Measurements from ENCODE around the gene TRAK1. TPM values are rescaled to one million over a fixed set of nuclear protein-coding genes. Genes with fewer than 3 reads are reported as not detected.

Gene TRAK1
- total and polyA plus RNA-seq, 7 experiments from 2014 or later, result 4.8 to 30.4 (median 13.9) TPM

DNA sequence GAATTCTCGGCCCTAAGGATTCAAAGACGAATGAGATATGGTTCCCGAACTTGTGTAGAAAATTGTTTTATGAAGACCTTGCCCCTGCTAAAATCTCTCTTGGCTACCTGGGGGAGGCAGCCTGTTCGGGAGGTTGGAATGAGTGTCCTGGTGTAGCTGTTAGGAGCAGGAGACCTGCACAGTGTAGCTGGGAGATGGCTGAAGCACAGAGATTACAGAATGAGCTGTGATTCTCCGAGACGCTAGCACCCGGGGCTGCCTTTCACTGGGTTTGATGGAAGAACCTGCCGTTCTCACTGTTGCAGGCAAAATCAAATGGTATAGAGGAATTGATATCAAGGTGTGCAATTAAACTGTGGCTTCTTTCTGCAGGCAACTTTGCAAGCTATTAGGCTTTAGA lies 68.0 kb downstream of the TRAK1 start:
- intact Hi-C loops (cut with micrococcal nuclease), result no loop called here
- no peak for DNase-seq
- Histone ChIP-seq H3K4me1 (ENCODE audit: control insufficient read depth in 2 of 2, insufficient read depth in 2 of 2, low read length in 2 of 2) (peaks cover 6 to 16% of the 10 kb centered on the region in 2 donors), H3K9me3 (ENCODE audit: control insufficient read depth in 2 of 3, low read length in 3 of 3) (no peaks in the 10 kb centered on the region), H3K36me3 (ENCODE audit: control insufficient read depth in 2 of 3, insufficient read depth in 3 of 3, low read length in 3 of 3) (no peaks in the 10 kb centered on the region), H3K4me3 (ENCODE audit: low read length) (no peak overlapping the region), H3K27ac (ENCODE audit: low read depth, low read length) (peak overlapping the region; percentile 42), H3K27me3 (ENCODE audit: control insufficient read depth in 2 of 2, insufficient read depth in 2 of 2, low read length in 2 of 2) (no peaks in the 10 kb centered on the region)
- CTCF ChIA-PET, result interaction anchor here (1.0 kb wide), 1 partner anchor 32 kb away, joined by 3 read pairs; no protein-coding TSS in a partner anchor
- H3K4me3 Mint-ChIP-seq, result peak overlapping the region in 9 of 10 donors; percentile 29 to 87 (median 66)
- H3K36me3 Mint-ChIP-seq, result peaks cover 0 to 8% (median 4%) of the 10 kb centered on the region in 5 donors
- POLR2A ChIA-PET, result no interaction called here
- peak overlapping the region in 5 of 9 donors; percentile 1 to 91 (median 57) for H3K27ac Mint-ChIP-seq
- H3K27me3 Mint-ChIP-seq, result no peaks in the 10 kb centered on the region
- H3K9me3 Mint-ChIP-seq, result no peaks in the 10 kb centered on the region
- peaks cover 23 to 53% (median 38%) of the 10 kb centered on the region in 7 donors for H3K4me1 Mint-ChIP-seq
- ATAC-seq, result no peak

DNA sequence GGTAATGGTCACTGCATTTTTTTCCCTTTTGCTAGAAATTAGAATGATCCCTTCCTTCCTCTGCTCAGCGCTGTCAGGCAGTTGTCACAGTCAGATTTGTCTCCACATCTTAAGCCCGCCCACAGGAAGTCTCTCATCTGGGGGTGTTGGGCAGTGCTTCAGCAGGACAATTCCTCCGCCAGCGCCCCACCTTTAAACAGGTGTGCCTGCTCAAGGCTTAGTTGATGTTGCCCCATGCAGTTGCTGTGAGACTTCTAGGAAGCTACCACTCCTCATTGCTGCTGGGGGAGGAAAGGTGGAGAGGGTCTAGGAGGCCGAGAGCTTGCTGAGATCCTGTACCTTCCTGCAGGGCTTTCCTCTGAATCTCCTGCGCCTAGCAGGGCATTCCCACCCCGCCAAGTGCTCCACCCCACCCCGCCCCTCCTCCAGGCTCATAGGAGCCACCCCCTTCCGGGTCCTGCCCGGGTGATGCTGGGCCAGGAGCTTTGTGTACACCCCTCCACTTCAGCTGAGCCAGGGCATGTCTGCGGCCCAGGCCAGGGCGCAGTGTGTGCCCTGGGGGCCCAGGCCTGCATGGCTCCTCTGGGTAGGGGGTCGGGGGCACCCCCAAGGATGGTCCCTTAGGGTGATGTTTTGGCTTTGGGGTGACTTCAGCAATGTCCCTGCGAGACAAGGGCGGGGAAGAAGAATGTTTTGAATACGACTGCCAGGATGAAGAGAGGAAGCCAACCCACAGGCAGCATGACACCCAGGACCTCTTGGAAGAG lies 68.7 kb downstream of the TRAK1 start:
- intact Hi-C loops (cut with micrococcal nuclease), result no loop called here
- peaks cover 24 to 52% (median 40%) of the 10 kb centered on the region in 7 donors for H3K4me1 Mint-ChIP-seq
- H3K9me3 Mint-ChIP-seq, result no peaks in the 10 kb centered on the region

DNA sequence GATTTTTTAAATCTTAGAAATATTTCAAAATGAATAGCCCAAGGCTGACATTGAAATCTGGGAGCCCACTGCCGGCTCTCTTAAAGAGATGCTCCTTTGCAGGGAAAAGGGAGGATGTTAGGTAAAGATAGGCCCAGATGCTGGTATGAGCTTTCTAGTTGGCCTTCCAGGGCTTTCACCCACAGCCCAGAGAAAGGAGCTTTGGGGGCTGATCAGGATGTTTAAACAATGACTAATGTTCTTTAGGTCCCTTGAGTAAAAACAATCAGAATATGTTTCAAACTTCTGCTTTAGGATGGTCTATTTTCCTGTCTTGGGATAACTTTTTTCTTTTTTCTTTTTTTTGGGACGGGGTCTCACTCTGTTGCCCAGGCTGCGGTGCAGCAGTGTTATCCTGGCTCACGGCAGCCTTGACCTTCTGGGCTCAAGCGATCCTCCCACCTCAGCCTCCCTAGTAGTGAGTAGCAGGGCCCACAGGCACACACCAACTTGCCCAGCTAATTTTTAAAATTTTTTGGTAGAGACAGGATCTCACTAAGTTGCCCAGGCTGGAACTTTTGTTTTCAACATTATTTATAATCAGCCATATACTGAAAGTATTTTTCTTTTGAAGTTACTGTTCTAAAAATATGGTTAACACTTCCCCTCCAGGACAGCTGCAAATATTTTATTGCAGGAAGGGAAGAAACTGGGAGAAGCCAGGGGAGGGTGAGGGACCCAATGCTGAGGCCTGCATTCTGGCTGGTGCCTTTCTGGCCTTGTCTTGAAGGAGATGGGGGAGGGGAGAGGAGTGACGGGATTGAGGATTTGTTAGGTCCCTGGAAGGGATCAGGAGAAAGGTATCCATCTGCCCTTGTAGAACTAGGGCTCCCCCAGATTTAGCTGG lies 70.1 kb downstream of the TRAK1 start:
- H3K36me3 Mint-ChIP-seq, result no peaks in the 10 kb centered on the region
- no peak overlapping the region for H3K4me3 ChIP-seq (ENCODE audit: low read length)
- H3K9me3 Mint-ChIP-seq, result no peaks in the 10 kb centered on the region
- peak overlapping the region in 2 of 10 donors; percentile 9 to 69 for H3K4me3 Mint-ChIP-seq
- ATAC-seq (no peak), DNase-seq (no peak)
- no peaks in the 10 kb centered on the region for H3K36me3 ChIP-seq (ENCODE audit: control insufficient read depth in 2 of 3, insufficient read depth in 3 of 3, low read length in 3 of 3)
- ChIA-PET POLR2A (no interaction called here), CTCF (interaction anchor here (1.2 kb wide), 1 partner anchor 30 kb away, joined by 4 read pairs; no protein-coding TSS in a partner anchor)
- H3K27me3 Mint-ChIP-seq, result no peaks in the 10 kb centered on the region
- H3K27me3 ChIP-seq (ENCODE audit: control insufficient read depth in 2 of 2, insufficient read depth in 2 of 2, low read length in 2 of 2), result no peaks in the 10 kb centered on the region
- peaks cover 6 to 16% of the 10 kb centered on the region in 2 donors for H3K4me1 ChIP-seq (ENCODE audit: control insufficient read depth in 2 of 2, insufficient read depth in 2 of 2, low read length in 2 of 2)
- no peak overlapping the region for H3K27ac ChIP-seq (ENCODE audit: low read depth, low read length)
- intact Hi-C loops (cut with micrococcal nuclease), result no loop called here
- no peaks in the 10 kb centered on the region for H3K9me3 ChIP-seq (ENCODE audit: control insufficient read depth in 2 of 3, low read length in 3 of 3)
- peak overlapping the region in 4 of 9 donors; percentile 12 to 75 (median 39) for H3K27ac Mint-ChIP-seq
- H3K4me1 Mint-ChIP-seq, result peaks cover 26 to 48% (median 42%) of the 10 kb centered on the region in 7 donors

More for the DNA sequence above, 68.7 kb downstream of the TRAK1 start:
- Histone ChIP-seq H3K36me3 (ENCODE audit: control insufficient read depth in 2 of 3, insufficient read depth in 3 of 3, low read length in 3 of 3) (no peaks in the 10 kb centered on the region), H3K9me3 (ENCODE audit: control insufficient read depth in 2 of 3, low read length in 3 of 3) (no peaks in the 10 kb centered on the region), H3K27ac (ENCODE audit: low read depth, low read length) (peak overlapping the region; percentile 42), H3K4me3 (ENCODE audit: low read length) (peak overlapping the region; percentile 18), H3K4me1 (ENCODE audit: control insufficient read depth in 2 of 2, insufficient read depth in 2 of 2, low read length in 2 of 2) (peaks cover 6 to 16% of the 10 kb centered on the region in 2 donors), H3K27me3 (ENCODE audit: control insufficient read depth in 2 of 2, insufficient read depth in 2 of 2, low read length in 2 of 2) (no peaks in the 10 kb centered on the region)
- DNase-seq (peak in 8 of 9 donors; percentile 15 to 47 (median 32)), ATAC-seq (peak; percentile 68)
- ChIA-PET POLR2A (no interaction called here), CTCF (interaction anchor here (0.6 to 1.2 kb wide), 3 partner anchors 31 to 1872 kb away, joined by 3 to 4 read pairs (median 3); no protein-coding TSS in a partner anchor)
- H3K36me3 Mint-ChIP-seq, result peaks cover 0 to 7% (median 0%) of the 10 kb centered on the region in 5 donors
- peak overlapping the region; percentile 37 to 91 (median 66) for H3K27ac Mint-ChIP-seq
- H3K27me3 Mint-ChIP-seq, result no peaks in the 10 kb centered on the region
- H3K4me3 Mint-ChIP-seq, result peak overlapping the region; percentile 32 to 87 (median 66)

DNA sequence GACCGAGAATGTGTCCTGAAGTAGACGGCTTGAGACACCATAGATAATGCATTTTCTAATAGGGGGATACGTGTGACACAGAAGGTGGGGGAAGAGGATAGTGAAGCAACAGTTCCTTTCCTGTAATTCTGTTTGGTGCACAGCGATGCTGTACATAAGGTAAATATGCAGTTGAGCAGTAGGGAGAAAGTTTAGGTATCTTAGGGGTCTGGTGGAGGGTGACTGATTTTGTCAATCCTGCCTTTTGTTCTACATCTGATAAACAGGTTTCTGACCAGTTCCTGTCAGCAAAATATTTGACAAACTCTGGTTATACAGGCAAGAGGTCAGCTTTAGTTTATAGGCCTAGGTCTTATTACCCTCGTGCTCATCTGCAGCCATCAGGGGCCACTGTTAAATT lies 71.3 kb downstream of the TRAK1 start:
- DNase-seq, result no peak
- Histone ChIP-seq H3K9me3 (ENCODE audit: control insufficient read depth in 2 of 3, low read length in 3 of 3) (no peaks in the 10 kb centered on the region), H3K27ac (ENCODE audit: low read depth, low read length) (no peak overlapping the region), H3K4me1 (ENCODE audit: control insufficient read depth in 2 of 2, insufficient read depth in 2 of 2, low read length in 2 of 2) (peaks cover 6 to 16% of the 10 kb centered on the region in 2 donors), H3K36me3 (ENCODE audit: control insufficient read depth in 2 of 3, insufficient read depth in 3 of 3, low read length in 3 of 3) (no peaks in the 10 kb centered on the region), H3K27me3 (ENCODE audit: control insufficient read depth in 2 of 2, insufficient read depth in 2 of 2, low read length in 2 of 2) (no peaks in the 10 kb centered on the region), H3K4me3 (ENCODE audit: low read length) (no peak overlapping the region)
- POLR2A ChIA-PET, result no interaction called here
- Mint-ChIP-seq H3K4me1 (peaks cover 26 to 53% (median 42%) of the 10 kb centered on the region in 7 donors), H3K27me3 (no peaks in the 10 kb centered on the region), H3K27ac (peak overlapping the region in 3 of 9 donors; percentile 3 to 80 (median 52)), H3K4me3 (no peak overlapping the region), H3K9me3 (no peaks in the 10 kb centered on the region), H3K36me3 (no peaks in the 10 kb centered on the region)
- CTCF ChIA-PET, result no interaction called here
- ATAC-seq, result no peak
- intact Hi-C loops (cut with micrococcal nuclease), result no loop called here

DNA sequence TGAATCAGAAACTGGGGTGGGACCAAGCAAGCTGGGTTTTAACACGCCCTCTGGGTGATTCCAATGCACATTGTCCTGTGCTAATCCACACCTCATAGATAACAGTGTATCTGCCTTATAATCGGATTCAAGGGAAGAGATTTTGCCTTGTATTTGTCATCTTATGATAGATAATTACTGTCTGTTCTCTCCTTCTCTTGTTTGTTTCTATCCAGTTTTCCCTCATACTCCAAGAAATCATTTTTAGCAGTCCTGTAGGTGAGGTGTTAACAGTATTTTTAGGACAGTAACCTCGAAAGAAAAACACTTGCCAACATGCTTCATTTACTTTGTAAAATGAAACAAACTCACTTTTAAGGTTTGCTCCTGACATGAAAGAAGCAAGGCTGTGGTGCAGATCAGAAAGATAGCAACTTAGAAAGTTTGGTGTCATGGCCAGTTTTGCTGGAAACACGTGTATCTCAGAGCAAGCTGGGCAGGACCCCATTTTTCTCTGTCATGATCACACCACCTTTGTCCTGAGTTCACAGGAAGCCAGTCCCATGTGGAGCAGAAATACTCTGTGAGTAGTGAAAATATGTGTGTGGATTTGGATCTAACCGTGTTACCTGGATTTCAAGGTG lies 72.6 kb downstream of the TRAK1 start:
- no peaks in the 10 kb centered on the region for H3K27me3 ChIP-seq (ENCODE audit: control insufficient read depth in 2 of 2, insufficient read depth in 2 of 2, low read length in 2 of 2)
- no peak overlapping the region for H3K4me3 ChIP-seq (ENCODE audit: low read length)
- H3K27ac Mint-ChIP-seq, result peak overlapping the region in 8 of 9 donors; percentile 18 to 83 (median 58)
- no peaks in the 10 kb centered on the region for H3K9me3 ChIP-seq (ENCODE audit: control insufficient read depth in 2 of 3, low read length in 3 of 3)
- peak overlapping the region in 3 of 10 donors; percentile 2 to 55 (median 28) for H3K4me3 Mint-ChIP-seq
- no peaks in the 10 kb centered on the region for H3K27me3 Mint-ChIP-seq
- intact Hi-C loops (cut with micrococcal nuclease), result no loop called here
- peaks cover 29 to 44% (median 38%) of the 10 kb centered on the region in 7 donors for H3K4me1 Mint-ChIP-seq
- H3K27ac ChIP-seq (ENCODE audit: low read depth, low read length), result no peak overlapping the region
- ChIA-PET POLR2A (no interaction called here), CTCF (no interaction called here)
- no peaks in the 10 kb centered on the region for H3K36me3 Mint-ChIP-seq
- peaks cover 6 to 16% of the 10 kb centered on the region in 2 donors for H3K4me1 ChIP-seq (ENCODE audit: control insufficient read depth in 2 of 2, insufficient read depth in 2 of 2, low read length in 2 of 2)
- no peaks in the 10 kb centered on the region for H3K9me3 Mint-ChIP-seq
- no peak for DNase-seq
- no peak for ATAC-seq
- H3K36me3 ChIP-seq (ENCODE audit: control insufficient read depth in 2 of 3, insufficient read depth in 3 of 3, low read length in 3 of 3), result no peaks in the 10 kb centered on the region

DNA sequence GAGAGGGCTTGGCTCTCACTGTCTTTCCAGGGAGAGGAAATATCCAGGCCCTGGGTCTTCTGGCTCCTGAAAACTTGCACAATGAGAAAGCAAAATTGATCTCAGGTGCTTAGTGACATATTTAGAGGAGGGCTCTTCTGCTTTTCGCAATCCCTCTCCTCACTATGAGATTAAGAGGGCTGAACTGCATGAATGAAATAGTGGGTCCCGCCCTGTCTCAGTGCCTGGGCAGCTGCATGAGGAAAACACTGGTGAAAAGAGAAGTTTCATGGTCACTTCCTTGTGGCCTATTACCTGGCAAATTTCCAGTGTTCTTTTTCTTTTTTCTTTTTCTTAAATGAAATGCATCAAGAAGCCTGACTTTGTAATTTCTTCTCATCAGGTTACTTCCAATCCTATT lies 73.5 kb downstream of the TRAK1 start:
- Histone ChIP-seq H3K4me1 (ENCODE audit: control insufficient read depth in 2 of 2, insufficient read depth in 2 of 2, low read length in 2 of 2) (peaks cover 1 to 8% of the 10 kb centered on the region in 2 donors), H3K27ac (ENCODE audit: low read depth, low read length) (no peak overlapping the region), H3K4me3 (ENCODE audit: low read length) (no peak overlapping the region), H3K9me3 (ENCODE audit: control insufficient read depth in 2 of 3, low read length in 3 of 3) (no peaks in the 10 kb centered on the region), H3K36me3 (ENCODE audit: control insufficient read depth in 2 of 3, insufficient read depth in 3 of 3, low read length in 3 of 3) (no peaks in the 10 kb centered on the region), H3K27me3 (ENCODE audit: control insufficient read depth in 2 of 2, insufficient read depth in 2 of 2, low read length in 2 of 2) (no peaks in the 10 kb centered on the region)
- POLR2A ChIA-PET, result no interaction called here
- Mint-ChIP-seq H3K36me3 (peaks cover 0 to 3% (median 0%) of the 10 kb centered on the region in 5 donors), H3K9me3 (no peaks in the 10 kb centered on the region), H3K27me3 (no peaks in the 10 kb centered on the region), H3K27ac (peak overlapping the region in 1 of 9 donors; percentile 46), H3K4me3 (no peak overlapping the region), H3K4me1 (peaks cover 24 to 41% (median 32%) of the 10 kb centered on the region in 7 donors)
- CTCF ChIA-PET, result no interaction called here
- ATAC-seq (peak; percentile 24), DNase-seq (no peak)
- intact Hi-C loops (cut with micrococcal nuclease), result no loop called here

All from naive thymus-derived CD4-positive, alpha-beta T cell (primary cell).